BLaER1 treated with 17β-estradiol and CSF1 and Interleukin-3, amounts not matched to agents 10 nM and 100 nM (cell line): ENCODE measurements around the gene POFUT1.

ENCODE experiments used
- H3K27ac ChIP-seq, 11 experiments: shearing (Covaris generic); formaldehyde crosslinking; 2 replicates each; pipeline ENCODE4 v1.8.1; 2022
- H3K27me3 ChIP-seq, 11 experiments: shearing (Covaris generic); formaldehyde crosslinking; 2 replicates each; pipeline ENCODE4 v1.8.1; 2022
- H3K36me3 ChIP-seq, 11 experiments: shearing (Covaris generic); formaldehyde crosslinking; 2 replicates each; pipeline ENCODE4 v1.8.1; 2022
- H3K4me1 ChIP-seq, 10 experiments: shearing (Covaris generic); formaldehyde crosslinking; 2 replicates each; pipeline ENCODE4 v1.8.1; 2022
- H3K4me2 ChIP-seq, 11 experiments: shearing (Covaris generic); formaldehyde crosslinking; 2 replicates each; pipeline ENCODE4 v1.8.1; 2022
- H3K4me3 ChIP-seq, 10 experiments: shearing (Covaris generic); formaldehyde crosslinking; 2 replicates each; pipeline ENCODE4 v1.8.1; 2022
- H3K9ac ChIP-seq, 11 experiments: shearing (Covaris generic); formaldehyde crosslinking; 2 replicates each; pipeline ENCODE4 v1.8.1; 2022
- H3K9me3 ChIP-seq, 11 experiments: shearing (Covaris generic); formaldehyde crosslinking; replicated peaks in 1 of 11; 2 replicates each; pipeline ENCODE4 v1.8.1; 2022
- H4K20me1 ChIP-seq, 11 experiments: shearing (Covaris generic); formaldehyde crosslinking; 2 replicates each; pipeline ENCODE4 v1.8.1; 2022
- Cebpa-rat ChIP-seq, 11 experiments: shearing (Covaris generic); IDR thresholded peaks; 2 replicates each; pipeline ENCODE4 v1.8.1; 2022

POFUT1 gene

GRCh38 chr20:32199006-32199405 is 8.7 kb upstream of the POFUT1 start:
- no peak for TF ChIP-seq Cebpa-rat (IDR thresholded peaks at IDR 0.05)
- Histone ChIP-seq H3K27me3 (no peaks in the 10 kb centered on the region), H3K9me3 (no peaks in the 10 kb centered on the region), H3K4me3 (no peak overlapping the region), H3K4me1 (peaks cover 13 to 87% (median 29%) of the 10 kb centered on the region in 10 experiments; a peak in 19 of 20 replicates), H3K9ac (peak overlapping the region in 1 of 11 experiments; percentile 4; a peak in 3 of 22 replicates), H3K27ac (no peak overlapping the region), H3K36me3 (peaks cover 93 to 100% (median 100%) of the 10 kb centered on the region in 11 experiments), H4K20me1 (peaks cover 98 to 100% (median 100%) of the 10 kb centered on the region in 11 experiments), H3K4me2 (peak overlapping the region in 4 of 11 experiments; percentile 28 to 99 (median 70); a peak in 5 of 22 replicates)

- H3K4me3 ChIP-seq, result no peak overlapping the region
Observed at GRCh38 chr20:32201296-32201976, 6.2 kb upstream of the POFUT1 start.

GRCh38 chr20:32201977-32202363 is 5.7 kb upstream of the POFUT1 start:
- H4K20me1 ChIP-seq, result peaks cover 81 to 100% (median 99%) of the 10 kb centered on the region in 11 experiments
- H3K27me3 ChIP-seq, result no peaks in the 10 kb centered on the region
- peaks cover 42 to 90% (median 58%) of the 10 kb centered on the region in 10 experiments for H3K4me1 ChIP-seq
- H3K4me3 ChIP-seq, result no peak overlapping the region
- peak overlapping the region in 3 of 11 experiments; percentile 23 to 99 (median 98); a peak in 4 of 22 replicates for H3K4me2 ChIP-seq
- peaks cover 64 to 82% (median 76%) of the 10 kb centered on the region in 11 experiments for H3K36me3 ChIP-seq
- peak overlapping the region in 2 of 11 experiments; percentile 5 to 21; a peak in 3 of 22 replicates for H3K9ac ChIP-seq
- no peak for TF ChIP-seq Cebpa-rat (IDR thresholded peaks at IDR 0.05)
- no peaks in the 10 kb centered on the region for H3K9me3 ChIP-seq
- H3K27ac ChIP-seq, result no peak overlapping the region

More at GRCh38 chr20:32201296-32201976, 6.2 kb upstream of the POFUT1 start:
- Histone ChIP-seq H3K4me1 (peaks cover 37 to 88% (median 53%) of the 10 kb centered on the region in 10 experiments), H3K27me3 (no peaks in the 10 kb centered on the region), H3K9me3 (no peaks in the 10 kb centered on the region), H3K36me3 (peaks cover 69 to 87% (median 81%) of the 10 kb centered on the region in 11 experiments), H3K27ac (no peak overlapping the region), H3K4me2 (peak overlapping the region in 3 of 11 experiments; percentile 41 to 99 (median 98); a peak in 5 of 22 replicates), H3K9ac (peak overlapping the region in 2 of 11 experiments; percentile 5 to 42; a peak in 2 of 22 replicates), H4K20me1 (peaks cover 86 to 100% (median 99%) of the 10 kb centered on the region in 11 experiments)
- no peak for TF ChIP-seq Cebpa-rat (IDR thresholded peaks at IDR 0.05)

DNA sequence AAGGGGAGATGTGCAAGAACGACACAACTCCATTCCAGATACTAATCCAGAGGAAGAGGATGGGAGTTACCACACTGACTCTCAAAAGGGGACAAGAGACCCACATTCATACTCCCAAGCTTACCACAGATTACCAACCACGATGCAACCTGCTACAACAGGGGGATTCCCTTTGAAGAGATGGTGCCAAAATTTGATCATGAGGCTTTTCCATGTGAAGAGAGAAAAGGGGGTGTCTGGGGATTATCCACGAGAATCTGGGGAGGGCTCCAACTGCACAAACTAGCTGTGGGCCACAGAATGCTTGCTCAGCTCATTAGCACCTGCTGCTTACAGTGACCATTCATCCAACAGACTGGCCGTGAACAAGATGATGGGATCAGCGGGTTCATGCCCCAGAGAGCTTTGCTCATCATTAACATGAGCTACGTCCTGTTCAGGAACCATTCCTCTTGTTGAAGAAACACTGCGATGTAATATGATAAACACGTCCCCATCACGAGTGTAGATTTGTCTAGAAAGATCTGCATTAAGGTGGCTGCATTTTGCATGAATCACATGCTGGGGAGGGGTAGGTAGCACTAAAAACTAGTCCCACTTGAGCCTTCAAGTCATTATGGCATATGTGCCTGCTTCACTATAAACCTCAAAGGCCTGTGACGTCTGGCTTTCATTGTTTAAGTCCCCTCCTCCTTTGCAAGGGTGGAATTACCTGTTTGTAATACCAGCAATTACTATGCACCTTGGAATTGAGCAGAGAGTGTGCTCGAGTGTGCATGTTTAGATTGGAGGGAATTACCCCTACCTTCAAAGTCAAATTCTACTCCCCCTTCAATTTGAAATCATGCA is 4.1 kb upstream of the POFUT1 start:
- Histone ChIP-seq H3K27me3 (no peaks in the 10 kb centered on the region), H3K27ac (peak overlapping the region in 7 of 11 experiments; percentile 92 to 98 (median 97); a peak in 7 of 22 replicates), H3K9ac (peak overlapping the region in 9 of 11 experiments; percentile 94 to 100 (median 98); a peak in 12 of 22 replicates), H3K4me1 (peaks cover 48 to 88% (median 63%) of the 10 kb centered on the region in 10 experiments), H3K4me3 (peak overlapping the region in 3 of 10 experiments; percentile 98 to 100 (median 99); a peak in 6 of 20 replicates), H4K20me1 (peaks cover 65 to 87% (median 84%) of the 10 kb centered on the region in 11 experiments), H3K4me2 (peak overlapping the region; percentile 94 to 99 (median 98)), H3K9me3 (no peaks in the 10 kb centered on the region), H3K36me3 (peaks cover 48 to 65% (median 60%) of the 10 kb centered on the region in 11 experiments)
- TF ChIP-seq Cebpa-rat (IDR thresholded peaks at IDR 0.05), result no peak

DNA sequence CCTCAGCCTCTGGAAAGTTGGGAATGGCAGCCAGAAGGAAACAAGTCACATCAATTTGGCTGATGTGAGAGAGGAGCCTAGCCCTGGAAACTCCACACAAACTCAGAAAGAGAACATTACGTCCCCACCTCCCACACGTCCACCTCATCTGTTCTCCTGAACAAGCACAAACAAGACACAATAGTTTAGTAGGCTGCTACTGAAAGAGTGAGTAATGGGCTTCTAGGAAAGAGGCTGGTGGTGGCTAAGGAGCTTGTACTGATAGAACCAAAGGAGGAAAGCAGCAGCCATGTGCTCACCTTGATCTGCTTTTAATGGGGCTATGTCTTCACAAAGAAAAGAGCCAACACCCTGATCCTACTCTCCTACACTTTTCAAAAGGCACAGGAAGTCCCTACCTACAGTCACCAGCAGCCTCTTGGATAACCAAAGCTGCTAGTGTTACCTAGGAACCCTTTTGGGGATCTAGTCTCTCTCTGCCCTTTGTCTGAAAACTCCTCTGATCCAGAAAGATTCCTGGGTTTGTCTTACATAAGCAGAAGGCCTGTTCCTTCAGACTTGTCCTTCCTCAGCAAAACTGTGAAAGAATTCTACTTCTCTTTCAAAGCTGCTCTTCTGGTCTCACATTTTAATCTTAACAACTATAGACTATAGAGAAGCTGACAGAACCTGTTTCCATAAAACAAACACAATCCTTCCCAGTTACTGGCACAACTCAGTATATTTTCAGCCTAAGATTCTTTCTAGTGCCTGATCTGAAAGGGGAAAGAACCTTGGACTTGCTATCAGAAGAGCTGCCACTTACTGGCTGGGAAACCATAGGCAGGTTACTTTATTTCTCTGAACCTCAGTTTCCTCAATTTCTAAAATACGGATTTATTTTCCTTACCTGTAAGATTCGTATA is 3.2 kb upstream of the POFUT1 start:
- Histone ChIP-seq H3K4me2 (peak overlapping the region; percentile 94 to 99 (median 98)), H3K36me3 (peaks cover 39 to 58% (median 52%) of the 10 kb centered on the region in 11 experiments), H3K27ac (peak overlapping the region; percentile 89 to 98 (median 96))

DNA sequence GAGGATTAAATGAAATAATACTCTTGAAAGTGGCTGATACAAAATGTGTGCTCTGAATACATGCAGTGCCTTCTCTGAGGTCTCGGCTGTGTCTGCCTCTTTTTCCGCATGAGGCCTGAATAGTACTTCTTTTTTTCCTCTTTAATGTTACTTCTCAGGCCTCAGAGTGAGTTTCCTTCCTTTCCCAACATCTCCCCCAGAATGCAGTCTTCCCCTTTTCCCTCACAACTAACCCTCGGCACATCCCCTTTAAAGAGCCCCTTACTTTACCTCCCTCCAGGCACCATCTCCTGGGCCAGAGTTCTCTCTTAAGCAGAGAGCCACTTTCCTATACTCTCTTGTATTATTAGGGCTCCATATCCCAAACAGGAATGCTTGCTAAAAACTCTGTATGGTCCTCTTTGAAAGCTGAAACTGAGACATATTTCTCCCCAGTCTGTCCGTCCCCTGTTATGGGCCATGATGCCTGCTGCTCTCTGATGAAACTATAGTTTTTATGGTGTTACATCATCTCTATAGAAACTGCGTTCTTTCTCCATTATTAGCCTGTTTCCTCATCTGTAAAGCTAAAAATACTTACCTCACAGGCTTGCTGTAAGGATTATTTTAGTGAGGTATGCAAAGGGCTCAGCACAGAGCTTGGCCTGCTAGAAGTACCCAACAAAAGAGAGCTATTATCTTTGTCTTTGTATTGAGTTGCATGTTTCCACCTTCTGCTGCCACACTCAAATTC is 2.4 kb upstream of the POFUT1 start:
- H3K9ac ChIP-seq, result peak overlapping the region; percentile 90 to 100 (median 98)
- peaks cover 48 to 70% (median 67%) of the 10 kb centered on the region in 11 experiments for H4K20me1 ChIP-seq
- H3K4me1 ChIP-seq, result peaks cover 53 to 88% (median 65%) of the 10 kb centered on the region in 10 experiments
- H3K27me3 ChIP-seq, result no peaks in the 10 kb centered on the region
- H3K27ac ChIP-seq, result peak overlapping the region; percentile 89 to 98 (median 96)
- H3K4me2 ChIP-seq, result peak overlapping the region; percentile 94 to 99 (median 98)
- peak overlapping the region; percentile 92 to 100 (median 98) for H3K4me3 ChIP-seq
- H3K9me3 ChIP-seq, result no peaks in the 10 kb centered on the region
- TF ChIP-seq Cebpa-rat (IDR thresholded peaks at IDR 0.05), result peak in 2 of 11 experiments; percentile 29 to 35; a peak in 1 of 22 replicates
- H3K36me3 ChIP-seq, result peaks cover 35 to 58% (median 52%) of the 10 kb centered on the region in 11 experiments

More for the DNA sequence above, 3.2 kb upstream of the POFUT1 start:
- Histone ChIP-seq H3K4me1 (peaks cover 54 to 88% (median 67%) of the 10 kb centered on the region in 10 experiments), H3K9ac (peak overlapping the region; percentile 90 to 100 (median 98); a peak in 21 of 22 replicates), H3K4me3 (peak overlapping the region; percentile 92 to 100 (median 98); a peak in 17 of 20 replicates), H3K27me3 (no peaks in the 10 kb centered on the region), H3K9me3 (no peaks in the 10 kb centered on the region), H4K20me1 (peaks cover 56 to 78% (median 75%) of the 10 kb centered on the region in 11 experiments)
- no peak for TF ChIP-seq Cebpa-rat (IDR thresholded peaks at IDR 0.05)
